ENCODE data around the gene VPS37C.
"Not testable (repeated sequence)": the region's sequence is repeated elsewhere in the genome, so short reads cannot be mapped to it uniquely, and the experiment has no call there.

GRCh38 chr11:61165785-61166184, 4.6 kb upstream of the VPS37C start:
- TF ChIP-seq, protein P1, sequence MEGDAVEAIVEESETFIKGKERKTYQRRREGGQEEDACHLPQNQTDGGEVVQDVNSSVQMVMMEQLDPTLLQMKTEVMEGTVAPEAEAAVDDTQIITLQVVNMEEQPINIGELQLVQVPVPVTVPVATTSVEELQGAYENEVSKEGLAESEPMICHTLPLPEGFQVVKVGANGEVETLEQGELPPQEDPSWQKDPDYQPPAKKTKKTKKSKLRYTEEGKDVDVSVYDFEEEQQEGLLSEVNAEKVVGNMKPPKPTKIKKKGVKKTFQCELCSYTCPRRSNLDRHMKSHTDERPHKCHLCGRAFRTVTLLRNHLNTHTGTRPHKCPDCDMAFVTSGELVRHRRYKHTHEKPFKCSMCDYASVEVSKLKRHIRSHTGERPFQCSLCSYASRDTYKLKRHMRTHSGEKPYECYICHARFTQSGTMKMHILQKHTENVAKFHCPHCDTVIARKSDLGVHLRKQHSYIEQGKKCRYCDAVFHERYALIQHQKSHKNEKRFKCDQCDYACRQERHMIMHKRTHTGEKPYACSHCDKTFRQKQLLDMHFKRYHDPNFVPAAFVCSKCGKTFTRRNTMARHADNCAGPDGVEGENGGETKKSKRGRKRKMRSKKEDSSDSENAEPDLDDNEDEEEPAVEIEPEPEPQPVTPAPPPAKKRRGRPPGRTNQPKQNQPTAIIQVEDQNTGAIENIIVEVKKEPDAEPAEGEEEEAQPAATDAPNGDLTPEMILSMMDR (IDR thresholded peaks at IDR 0.05) = not testable (repeated sequence)
- not testable (repeated sequence) for TF ChIP-seq EP300, POLR2AphosphoS5 (IDR thresholded peaks at IDR 0.05)
